Dermis lymphatic vessel endothelial cell (primary cell): ENCODE data around the gene COL18A1. TPM values are rescaled to one million over a fixed set of nuclear protein-coding genes. Genes with fewer than 3 reads are reported as not detected.

Experiments used
- total RNA-seq: library from RNA; depleted of rRNA; stranded (reverse); fragments of >200 nt; gene quantifications from 2 replicates; pipeline ENCODE4 v1.2.1, GENCODE V29; 2014

Gene COL18A1
- total RNA-seq = 161 and 278 TPM in 2 replicates

DNA sequence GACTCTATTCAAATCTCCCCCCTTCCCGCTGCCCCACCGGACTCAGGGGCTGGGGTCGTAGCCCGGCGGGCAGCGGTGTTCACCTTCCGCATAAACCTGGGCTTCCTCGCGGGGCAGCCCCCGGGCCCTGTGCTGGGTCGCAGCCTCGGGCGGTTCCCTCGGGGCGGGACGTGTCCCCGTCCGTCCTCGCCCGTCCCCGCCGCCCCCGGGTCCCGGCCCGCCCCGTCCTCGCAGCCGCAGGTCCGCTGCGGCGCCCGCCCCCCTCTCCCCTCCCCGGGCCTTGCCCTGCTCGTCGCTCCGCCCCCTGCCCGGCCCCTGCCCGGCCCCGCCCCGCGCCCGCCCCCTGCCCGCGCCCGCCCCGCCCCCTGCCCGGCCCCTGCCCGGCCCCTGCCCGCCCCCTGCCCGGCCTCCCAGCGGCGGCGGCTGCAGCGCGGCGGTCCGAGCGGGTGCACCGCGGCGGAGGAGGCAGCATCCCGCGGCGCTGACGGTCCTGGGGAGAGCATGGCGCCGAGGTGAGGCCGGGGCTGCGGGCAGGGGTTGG is at the start of gene COL18A1:
COL18A1 (plus strand) TSS at position 436 of the 541 bp plus-strand sequence; CDS start at position 502, 66 bp downstream.

DNA sequence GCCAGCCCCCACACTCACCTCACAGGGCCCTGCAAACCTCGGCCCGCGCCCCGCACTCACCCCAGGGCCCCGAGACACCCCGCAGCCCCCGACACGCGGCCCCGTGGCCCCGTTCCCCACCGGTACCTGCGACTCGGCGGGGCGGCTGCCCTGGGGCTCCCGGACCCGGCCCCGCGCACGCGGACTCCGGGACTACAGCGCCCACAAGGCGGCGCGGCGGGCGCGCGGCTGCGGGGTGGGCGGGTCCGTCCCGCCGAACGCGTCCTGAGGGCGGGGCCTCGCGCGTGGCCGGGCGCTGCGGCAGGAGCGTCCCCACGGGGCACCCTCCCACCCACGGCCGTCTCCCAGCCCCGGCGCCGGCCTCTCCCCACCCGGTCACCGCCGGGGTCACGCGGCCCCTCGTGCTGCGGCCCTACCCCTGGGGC is 137.3 kb downstream of the COL18A1 start, which contains the start of gene SLC19A1:
SLC19A1 (minus strand) TSS at position 199 of the 425 bp plus-strand sequence. CDS start 4,481 bp downstream, outside the sequence.

Other genes starting within 250 kb of the COL18A1 start
- 14.8 and 20.3 TPM in 2 replicates for gene POFUT2, start 117.3 kb upstream of the COL18A1 start, total RNA-seq
- 2.6 and 4.4 TPM in 2 replicates for gene SLC19A1, start 137.3 kb downstream of the COL18A1 start, total RNA-seq
- 0.09 and 0.54 TPM in 2 replicates for gene PCBP3, start 238.6 kb downstream of the COL18A1 start, total RNA-seq